Glomerular endothelial cell (primary cell): ENCODE data around the gene AFDN. TPM values are rescaled to one million over a fixed set of nuclear protein-coding genes. Genes with fewer than 3 reads are reported as not detected.

Experiments
- DNase-seq: peaks from one replicate; pipeline ENCODE4 v3.0.0-alpha.2; 2011; ENCODE audit warnings: low read depth, low spot score; ENCODE audit errors: extremely low read depth
- total RNA-seq: library from RNA; depleted of rRNA; stranded (reverse); fragments of >200 nt; gene quantifications from 2 replicates; pipeline ENCODE4 v1.2.3, GENCODE V29; 2015

AFDN gene
- total RNA-seq, 1 donor from 2014 or later = 114 TPM

GRCh38 chr6:167838207-167838748 is 11.6 kb downstream of the AFDN start:
- no peak for DNase-seq

- DNase-seq = no peak
Observed at GRCh38 chr6:167839343-167839742, 12.6 kb downstream of the AFDN start.

- no peak for DNase-seq
Observed at GRCh38 chr6:167839755-167840154, 13.0 kb downstream of the AFDN start.

GRCh38 chr6:167840160-167840525 is 13.4 kb downstream of the AFDN start:
- DNase-seq = no peak

- no peak for DNase-seq
Observed at GRCh38 chr6:167840526-167841179, 13.9 kb downstream of the AFDN start.

GRCh38 chr6:167841981-167842380 is 15.3 kb downstream of the AFDN start:
- DNase-seq = no peak

- DNase-seq = no peak
Observed at GRCh38 chr6:167842457-167842856, 15.7 kb downstream of the AFDN start.

GRCh38 chr6:167843023-167843422 is 16.3 kb downstream of the AFDN start:
- no peak for DNase-seq

GRCh38 chr6:167845856-167846255 is 19.1 kb downstream of the AFDN start:
- no peak for DNase-seq

- DNase-seq = no peak
Observed at GRCh38 chr6:167846997-167847606, 20.4 kb downstream of the AFDN start.

- DNase-seq = no peak
Observed at GRCh38 chr6:167847936-167848335, 21.2 kb downstream of the AFDN start.

- DNase-seq = no peak
Observed at GRCh38 chr6:167848783-167849182, 22.1 kb downstream of the AFDN start.

- no peak for DNase-seq
Observed at GRCh38 chr6:167849846-167850459, 23.2 kb downstream of the AFDN start.

GRCh38 chr6:167850782-167851181 is 24.1 kb downstream of the AFDN start:
- DNase-seq = no peak

- DNase-seq = no peak
Observed at GRCh38 chr6:167851370-167851952, 24.8 kb downstream of the AFDN start.

- DNase-seq = no peak
Observed at GRCh38 chr6:167855825-167856425, 29.2 kb downstream of the AFDN start.

GRCh38 chr6:167856474-167856873 is 29.8 kb downstream of the AFDN start:
- DNase-seq = no peak

- DNase-seq = no peak
Observed at GRCh38 chr6:167856999-167857660, 30.4 kb downstream of the AFDN start.

GRCh38 chr6:167858086-167858591 is 31.4 kb downstream of the AFDN start:
- DNase-seq = no peak

GRCh38 chr6:167858842-167859664 is 32.3 kb downstream of the AFDN start:
- no peak for DNase-seq
